SK-N-SH treated with all-trans-retinoic acid at 6 μM for 48 hours (cell line): ENCODE results near the gene ARHGDIA.

Source experiments
- ATAC-seq: fragments of 200-7000 bp; cut with Tn5 transposase; 3 replicates; pipeline ENCODE4 v1.9.1; 2020; ENCODE audit warnings: mild to moderate bottlenecking, moderate library complexity
- ARNTL ChIP-seq: fragments of 450-650 bp; formaldehyde crosslinking; IDR thresholded peaks from 2 replicates; pipeline ENCODE4 v1.5.0; 2020; ENCODE audit warnings: low read depth, mild to moderate bottlenecking, moderate library complexity, borderline replicate concordance
- BACH2 ChIP-seq: fragments of 250-450 bp; sonication (Bioruptor Pico); IDR thresholded peaks from 2 replicates; pipeline ENCODE4 v1.9.0; 2021; ENCODE audit warnings: mild to moderate bottlenecking, borderline replicate concordance
- CSDC2 ChIP-seq: fragments of 250-450 bp; sonication (Bioruptor Pico); IDR thresholded peaks from 2 replicates; pipeline ENCODE4 v1.5.0; 2020; ENCODE audit warnings: mild to moderate bottlenecking, moderate library complexity
- CSRNP3 ChIP-seq: fragments of 250-450 bp; sonication (Bioruptor Pico); IDR thresholded peaks from 2 replicates; pipeline ENCODE4 v1.5.1; 2021; ENCODE audit warnings: mild to moderate bottlenecking, moderate library complexity
- ESRRG ChIP-seq: fragments of 250-450 bp; sonication (Bioruptor Pico); IDR thresholded peaks from 2 replicates; pipeline ENCODE4 v1.6.1; 2021; ENCODE audit warnings: mild to moderate bottlenecking
- GLIS3 ChIP-seq: fragments of 250-450 bp; sonication (Bioruptor Pico); IDR thresholded peaks from 2 replicates; pipeline ENCODE4 v1.5.0; 2020; ENCODE audit warnings: mild to moderate bottlenecking, moderate library complexity
- ISL1 ChIP-seq: fragments of 250-450 bp; sonication (Bioruptor Pico); IDR thresholded peaks from 2 replicates; pipeline ENCODE4 v2.1.2; 2022; ENCODE audit warnings: mild to moderate bottlenecking, moderate library complexity
- PATZ1 ChIP-seq: fragments of 250-450 bp; sonication (Bioruptor Pico); IDR thresholded peaks from 2 replicates; pipeline ENCODE4 v1.8.0; 2020; ENCODE audit warnings: mild to moderate bottlenecking, moderate library complexity, borderline replicate concordance
- POU6F1 ChIP-seq: fragments of 250-450 bp; sonication (Bioruptor Pico); IDR thresholded peaks from 2 replicates; pipeline ENCODE4 v1.8.0; 2021; ENCODE audit warnings: low read depth, mild to moderate bottlenecking, moderate library complexity, borderline replicate concordance
- PPARA ChIP-seq: fragments of 250-450 bp; sonication (Bioruptor Pico); IDR thresholded peaks from 2 replicates; pipeline ENCODE4 v1.5.0; 2020; ENCODE audit warnings: mild to moderate bottlenecking, borderline replicate concordance
- TCF4 ChIP-seq: fragments of 250-450 bp; sonication (Bioruptor Pico); IDR thresholded peaks from 2 replicates; pipeline ENCODE4 v1.8.0; 2021; ENCODE audit warnings: mild to moderate bottlenecking, moderate library complexity, borderline replicate concordance
- TOX ChIP-seq: fragments of 250-450 bp; sonication (Bioruptor Pico); IDR thresholded peaks from 2 replicates; pipeline ENCODE4 v1.8.0; 2021; ENCODE audit warnings: mild to moderate bottlenecking, moderate library complexity, borderline replicate concordance
- TSHZ2 ChIP-seq: fragments of 250-450 bp; sonication (Bioruptor Pico); IDR thresholded peaks from 2 replicates; pipeline ENCODE4 v1.5.0; 2020; ENCODE audit warnings: mild to moderate bottlenecking, moderate library complexity
- ZC3H10 ChIP-seq: fragments of 250-450 bp; sonication (Bioruptor Pico); IDR thresholded peaks from 2 replicates; pipeline ENCODE4 v1.5.1; 2021; ENCODE audit warnings: mild to moderate bottlenecking, moderate library complexity
- ZFP3 ChIP-seq: fragments of 250-450 bp; sonication (Bioruptor Pico); IDR thresholded peaks from 2 replicates; pipeline ENCODE4 v1.5.0; 2020; ENCODE audit warnings: mild to moderate bottlenecking, moderate library complexity
- ZFP30 ChIP-seq: fragments of 450-650 bp; formaldehyde crosslinking; IDR thresholded peaks from 2 replicates; pipeline ENCODE4 v1.5.0; 2022; ENCODE audit warnings: mild to moderate bottlenecking, moderate library complexity
- ZNF565 ChIP-seq: fragments of 450-650 bp; formaldehyde crosslinking; conservative IDR thresholded peaks from 2 replicates; pipeline ENCODE4 v1.5.0; 2020; ENCODE audit warnings: low read depth, mild to moderate bottlenecking, moderate library complexity
- ZNF70 ChIP-seq: fragments of 450-650 bp; formaldehyde crosslinking; IDR thresholded peaks from 2 replicates; pipeline ENCODE4 v1.5.0; 2020; ENCODE audit warnings: mild to moderate bottlenecking, moderate library complexity
- TF ChIP-seq, protein P1 (sequence below): fragments of 250-450 bp; sonication (Bioruptor Pico); IDR thresholded peaks from 2 replicates; pipeline ENCODE4 v1.5.1; 2020; ENCODE audit warnings: low read depth, mild to moderate bottlenecking, moderate library complexity

The ARHGDIA gene

GRCh38 chr17:81839301-81839700 is 31.8 kb downstream of the ARHGDIA start:
- ATAC-seq = no peak
- TF ChIP-seq BACH2 = no peak
- no peak for TF ChIP-seq GLIS3
- no peak for TF ChIP-seq CSRNP3 (CRISPR knock-in tag)
- no peak for TF ChIP-seq POU6F1 (CRISPR knock-in tag)
- TF ChIP-seq ZNF70 (CRISPR knock-in tag) = no peak
- TF ChIP-seq TOX (CRISPR knock-in tag) = no peak
- no peak for TF ChIP-seq PPARA (CRISPR knock-in tag)
- TF ChIP-seq ISL1 (CRISPR knock-in tag) = no peak
- TF ChIP-seq, protein P1, sequence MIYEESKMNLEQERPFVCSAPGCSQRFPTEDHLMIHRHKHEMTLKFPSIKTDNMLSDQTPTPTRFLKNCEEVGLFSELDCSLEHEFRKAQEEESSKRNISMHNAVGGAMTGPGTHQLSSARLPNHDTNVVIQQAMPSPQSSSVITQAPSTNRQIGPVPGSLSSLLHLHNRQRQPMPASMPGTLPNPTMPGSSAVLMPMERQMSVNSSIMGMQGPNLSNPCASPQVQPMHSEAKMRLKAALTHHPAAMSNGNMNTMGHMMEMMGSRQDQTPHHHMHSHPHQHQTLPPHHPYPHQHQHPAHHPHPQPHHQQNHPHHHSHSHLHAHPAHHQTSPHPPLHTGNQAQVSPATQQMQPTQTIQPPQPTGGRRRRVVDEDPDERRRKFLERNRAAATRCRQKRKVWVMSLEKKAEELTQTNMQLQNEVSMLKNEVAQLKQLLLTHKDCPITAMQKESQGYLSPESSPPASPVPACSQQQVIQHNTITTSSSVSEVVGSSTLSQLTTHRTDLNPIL = no peak

GRCh38 chr17:81838753-81839255 is 32.3 kb downstream of the ARHGDIA start:
- no peak for TF ChIP-seq BACH2
- no peak for TF ChIP-seq TCF4 (CRISPR knock-in tag)
- no peak for TF ChIP-seq ZNF70 (CRISPR knock-in tag)
- TF ChIP-seq TOX (CRISPR knock-in tag) = no peak
- TF ChIP-seq ZFP3 (CRISPR knock-in tag) = no peak
- TF ChIP-seq ESRRG (CRISPR knock-in tag) = no peak
- no peak for TF ChIP-seq ARNTL (CRISPR knock-in tag)
- no peak for TF ChIP-seq TSHZ2 (CRISPR knock-in tag)
- TF ChIP-seq, protein P1 = no peak
- no peak for TF ChIP-seq CSDC2 (CRISPR knock-in tag)
- no peak for TF ChIP-seq ZNF565 (CRISPR knock-in tag)
- no peak for TF ChIP-seq ISL1 (CRISPR knock-in tag)
- no peak for TF ChIP-seq CSRNP3 (CRISPR knock-in tag)
- TF ChIP-seq ZFP30 = no peak
- no peak for TF ChIP-seq ZC3H10 (CRISPR knock-in tag)
- no peak for TF ChIP-seq PATZ1 (CRISPR knock-in tag)
- no peak for ATAC-seq
